HG03469 (cell line): ENCODE measurements around the gene IFITM5.
"Not testable (repeated sequence)": the region's sequence is repeated elsewhere in the genome, so short reads cannot be mapped to it uniquely, and the experiment has no call there.

ENCODE experiments used
- ATAC-seq: cut with Tn5 transposase; IDR thresholded peaks from one replicate; pipeline ENCODE4 v1.9.1; 2021; ENCODE audit warnings: mild to moderate bottlenecking, moderate library complexity, moderate number of reproducible peaks; ENCODE audit not compliant: unreplicated experiment

IFITM5 gene

GRCh38 chr11:299081-299891, at the start of gene IFITM5:
IFITM5 (minus strand) TSS chr11:299526; CDS start chr11:299490, 36 bp downstream.
- ATAC-seq: no peak

GRCh38 chr11:346529-346928, 47.2 kb upstream of the IFITM5 start:
- no peak for ATAC-seq

GRCh38 chr11:344836-345578, 45.7 kb upstream of the IFITM5 start:
- ATAC-seq: no peak

GRCh38 chr11:342328-342727, 43.0 kb upstream of the IFITM5 start:
- ATAC-seq: no peak

- no peak for ATAC-seq
Observed at GRCh38 chr11:340539-341512, 41.5 kb upstream of the IFITM5 start.

- no peak for ATAC-seq
Observed at GRCh38 chr11:339963-340362, 40.6 kb upstream of the IFITM5 start.

GRCh38 chr11:337711-338110, 38.4 kb upstream of the IFITM5 start:
- ATAC-seq: no peak

- no peak for ATAC-seq
Observed at GRCh38 chr11:336659-337198, 37.4 kb upstream of the IFITM5 start.

GRCh38 chr11:335779-336658, 36.7 kb upstream of the IFITM5 start:
- no peak for ATAC-seq

- no peak for ATAC-seq
Observed at GRCh38 chr11:334264-334994, 35.1 kb upstream of the IFITM5 start.

GRCh38 chr11:333616-334263, 34.4 kb upstream of the IFITM5 start:
- not testable (repeated sequence) for ATAC-seq

- no peak for ATAC-seq
Observed at GRCh38 chr11:332651-333480, 33.5 kb upstream of the IFITM5 start.

GRCh38 chr11:331358-332060, 32.2 kb upstream of the IFITM5 start:
- no peak for ATAC-seq

GRCh38 chr11:330694-331357, 31.5 kb upstream of the IFITM5 start:
- ATAC-seq: no peak

GRCh38 chr11:330307-330693, 31.0 kb upstream of the IFITM5 start:
- ATAC-seq: no peak

- no peak for ATAC-seq
Observed at GRCh38 chr11:329886-330253, 30.5 kb upstream of the IFITM5 start.
